HepG2 (cell line): ENCODE data around the gene ANKRD27. TPM values are rescaled to one million over a fixed set of nuclear protein-coding genes. Genes with fewer than 3 reads are reported as not detected.

Experiments used
- HNRNPUL1 ChIP-seq: fragments of 200-400 bp; formaldehyde crosslinking; IDR thresholded peaks from 2 replicates; pipeline ENCODE4 v1.6.1; 2017; ENCODE audit warnings: low read depth, mild to moderate bottlenecking, low read length, moderate library complexity
- IRX3 ChIP-seq: sonication (generic); formaldehyde crosslinking; IDR thresholded peaks from 2 replicates; pipeline ENCODE4 v1.8.1; 2023; ENCODE audit warnings: mild to moderate bottlenecking, low read depth, missing genetic modification reagents, borderline replicate concordance
- PHF21A ChIP-seq: sonication (generic); formaldehyde crosslinking; IDR thresholded peaks from 2 replicates; pipeline ENCODE4 v1.5.0; 2020; ENCODE audit warnings: mild to moderate bottlenecking, missing genetic modification reagents
- RARA ChIP-seq: IDR thresholded peaks from 2 replicates; pipeline ENCODE4 v1.6.1; 2016; ENCODE audit warnings: missing genetic modification reagents, missing compliant biosample characterization
- ZBTB42 ChIP-seq: sonication (generic); formaldehyde crosslinking; IDR thresholded peaks from 2 replicates; pipeline ENCODE4 v1.5.0; 2020; ENCODE audit warnings: mild to moderate bottlenecking, missing genetic modification reagents
- ZFP41 ChIP-seq: sonication (generic); formaldehyde crosslinking; IDR thresholded peaks from 2 replicates; pipeline ENCODE4 v1.4.0; 2020; ENCODE audit warnings: mild to moderate bottlenecking, missing genetic modification reagents, borderline replicate concordance
- ZMAT3 ChIP-seq: sonication (generic); formaldehyde crosslinking; conservative IDR thresholded peaks from 2 replicates; pipeline ENCODE4 v1.7.0; 2021; ENCODE audit warnings: missing genetic modification reagents
- polyA plus RNA-seq, 8 experiments: library from polyadenylated mRNA; depleted of rRNA in 3 of 8; stranded (reverse) in 7 of 8; unstranded in 1 of 8; fragments of >200 nt; fragmentation: Illumina TruSeq in 4 of 8; extraction: Trizol in 4 of 8; gene quantifications; 2 replicates each; pipeline versions ENCODE4 v1.2.1 to v1.2.3, GENCODE V29; 2011 to 2016; ENCODE audit warnings: low read depth in 4 of 8, missing spikeins in 1 of 8, mixed read lengths in 1 of 8; ENCODE audit not compliant: insufficient read depth in 1 of 8
- total RNA-seq, 5 experiments: library from RNA; depleted of rRNA; stranded (reverse); fragments of >200 nt; fragmentation: Illumina TruSeq; extraction: Trizol; gene quantifications; 2 replicates each; pipeline ENCODE4 v1.2.3, GENCODE V29; 2016; ENCODE audit warnings: low read depth in 1 of 5
- TF ChIP-seq, protein P1 (sequence below): sonication (generic); formaldehyde crosslinking; IDR thresholded peaks from 2 replicates; pipeline ENCODE4 v1.4.0; 2020; ENCODE audit warnings: missing genetic modification reagents, borderline replicate concordance
- TF ChIP-seq, protein P2 (sequence below), 2 experiments: sonication (generic) in 1 of 2; formaldehyde crosslinking in 1 of 2; IDR thresholded peaks; 2 replicates each; pipeline versions ENCODE4 v1.5.1 to v1.6.1; 2011 to 2020; ENCODE audit warnings: borderline replicate concordance in 1 of 2, low read depth in 1 of 2, low read length in 1 of 2, mild to moderate bottlenecking in 1 of 2, missing genetic modification reagents in 1 of 2, moderate library complexity in 1 of 2
- TF ChIP-seq, protein P3 (sequence below): sonication (generic); formaldehyde crosslinking; IDR thresholded peaks from 2 replicates; pipeline ENCODE4 v1.4.0; 2020; ENCODE audit warnings: missing genetic modification reagents, borderline replicate concordance
- TF ChIP-seq, protein P4 (sequence below): sonication (generic); formaldehyde crosslinking; IDR thresholded peaks from 2 replicates; pipeline ENCODE4 v1.9.0; 2021; ENCODE audit warnings: missing genetic modification reagents, mild to moderate bottlenecking, borderline replicate concordance
- TF ChIP-seq, protein P5 (sequence below): sonication (generic); formaldehyde crosslinking; IDR thresholded peaks from 2 replicates; pipeline ENCODE4 v1.5.0; 2020; ENCODE audit warnings: missing genetic modification reagents, mild to moderate bottlenecking, borderline replicate concordance

Gene ANKRD27
- total and polyA plus RNA-seq, 2 of the 13 experiments (the other 11 are each of a cell fraction or from before 2014, with no cell fraction given) = 22.2 to 23.7 TPM

DNA sequence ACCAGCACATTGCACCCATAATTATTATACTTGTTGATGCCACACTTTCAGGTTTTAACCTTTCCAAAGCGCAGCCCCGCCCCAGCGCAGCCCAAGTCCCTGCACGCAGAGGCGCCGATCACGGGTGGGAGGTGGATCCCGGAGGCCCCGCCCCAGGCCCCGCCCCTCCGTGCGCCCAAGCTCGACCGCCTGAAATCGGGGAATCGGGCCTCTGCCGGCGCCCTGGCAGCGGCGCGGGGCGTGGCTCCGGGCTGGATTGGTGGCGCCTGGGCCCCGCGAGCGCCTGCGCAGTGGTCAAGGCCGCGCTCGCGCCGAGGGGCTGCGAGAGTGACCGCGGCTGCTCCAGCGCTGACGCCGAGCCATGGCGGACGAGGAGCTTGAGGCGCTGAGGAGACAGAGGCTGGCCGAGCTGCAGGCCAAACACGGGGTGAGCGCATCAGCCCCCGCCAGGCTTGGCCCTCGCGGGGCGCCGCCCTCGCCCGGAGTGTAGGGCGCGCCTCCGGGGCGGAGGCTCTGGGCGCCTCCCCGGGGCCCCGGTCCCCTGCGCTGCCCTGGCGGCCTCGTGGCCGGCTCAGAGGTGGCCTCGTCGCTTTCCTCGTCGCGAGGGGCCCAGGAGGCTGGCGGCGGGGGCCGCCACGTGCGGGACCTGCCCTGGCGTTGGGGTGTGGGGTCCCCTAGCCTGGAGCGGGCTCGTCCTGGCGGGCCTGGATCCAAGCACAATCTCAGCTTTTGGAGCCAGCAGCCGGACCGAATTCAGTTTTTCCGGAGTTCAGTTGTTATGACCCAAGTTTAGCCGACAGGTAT is 93.9 kb downstream of the ANKRD27 start, which contains the start of gene PDCD5 (continued):
- TF ChIP-seq, protein P1, sequence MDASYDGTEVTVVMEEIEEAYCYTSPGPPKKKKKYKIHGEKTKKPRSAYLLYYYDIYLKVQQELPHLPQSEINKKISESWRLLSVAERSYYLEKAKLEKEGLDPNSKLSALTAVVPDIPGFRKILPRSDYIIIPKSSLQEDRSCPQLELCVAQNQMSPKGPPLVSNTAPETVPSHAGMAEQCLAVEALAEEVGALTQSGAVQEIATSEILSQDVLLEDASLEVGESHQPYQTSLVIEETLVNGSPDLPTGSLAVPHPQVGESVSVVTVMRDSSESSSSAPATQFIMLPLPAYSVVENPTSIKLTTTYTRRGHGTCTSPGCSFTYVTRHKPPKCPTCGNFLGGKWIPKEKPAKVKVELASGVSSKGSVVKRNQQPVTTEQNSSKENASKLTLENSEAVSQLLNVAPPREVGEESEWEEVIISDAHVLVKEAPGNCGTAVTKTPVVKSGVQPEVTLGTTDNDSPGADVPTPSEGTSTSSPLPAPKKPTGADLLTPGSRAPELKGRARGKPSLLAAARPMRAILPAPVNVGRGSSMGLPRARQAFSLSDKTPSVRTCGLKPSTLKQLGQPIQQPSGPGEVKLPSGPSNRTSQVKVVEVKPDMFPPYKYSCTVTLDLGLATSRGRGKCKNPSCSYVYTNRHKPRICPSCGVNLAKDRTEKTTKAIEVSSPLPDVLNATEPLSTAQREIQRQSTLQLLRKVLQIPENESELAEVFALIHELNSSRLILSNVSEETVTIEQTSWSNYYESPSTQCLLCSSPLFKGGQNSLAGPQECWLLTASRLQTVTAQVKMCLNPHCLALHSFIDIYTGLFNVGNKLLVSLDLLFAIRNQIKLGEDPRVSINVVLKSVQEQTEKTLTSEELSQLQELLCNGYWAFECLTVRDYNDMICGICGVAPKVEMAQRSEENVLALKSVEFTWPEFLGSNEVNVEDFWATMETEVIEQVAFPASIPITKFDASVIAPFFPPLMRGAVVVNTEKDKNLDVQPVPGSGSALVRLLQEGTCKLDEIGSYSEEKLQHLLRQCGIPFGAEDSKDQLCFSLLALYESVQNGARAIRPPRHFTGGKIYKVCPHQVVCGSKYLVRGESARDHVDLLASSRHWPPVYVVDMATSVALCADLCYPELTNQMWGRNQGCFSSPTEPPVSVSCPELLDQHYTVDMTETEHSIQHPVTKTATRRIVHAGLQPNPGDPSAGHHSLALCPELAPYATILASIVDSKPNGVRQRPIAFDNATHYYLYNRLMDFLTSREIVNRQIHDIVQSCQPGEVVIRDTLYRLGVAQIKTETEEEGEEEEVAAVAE (CRISPR knock-in tag) = no peak
- TF ChIP-seq, protein P2, sequence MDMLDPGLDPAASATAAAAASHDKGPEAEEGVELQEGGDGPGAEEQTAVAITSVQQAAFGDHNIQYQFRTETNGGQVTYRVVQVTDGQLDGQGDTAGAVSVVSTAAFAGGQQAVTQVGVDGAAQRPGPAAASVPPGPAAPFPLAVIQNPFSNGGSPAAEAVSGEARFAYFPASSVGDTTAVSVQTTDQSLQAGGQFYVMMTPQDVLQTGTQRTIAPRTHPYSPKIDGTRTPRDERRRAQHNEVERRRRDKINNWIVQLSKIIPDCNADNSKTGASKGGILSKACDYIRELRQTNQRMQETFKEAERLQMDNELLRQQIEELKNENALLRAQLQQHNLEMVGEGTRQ (IDR thresholded peaks at IDR 0.05; ENCODE audit: low read depth, low read length) = no peak
- TF ChIP-seq, protein P2 (CRISPR knock-in tag; IDR thresholded peaks at IDR 0.05; ENCODE audit: borderline replicate concordance) = no peak
- TF ChIP-seq ZMAT3 (CRISPR knock-in tag) (0 out of 2 replicates have a peak, but pooled peaks have one; percentile 18), ZFP41 (no peak), HNRNPUL1 (no peak), ZBTB42 (CRISPR knock-in tag) (no peak), RARA (CRISPR knock-in tag) (no peak), IRX3 (CRISPR knock-in tag) (peak; percentile 55; the same call in 1 of the 2 replicates), PHF21A (CRISPR knock-in tag) (peak; percentile 31; the same call in 1 of the 2 replicates)
- TF ChIP-seq, protein P3, sequence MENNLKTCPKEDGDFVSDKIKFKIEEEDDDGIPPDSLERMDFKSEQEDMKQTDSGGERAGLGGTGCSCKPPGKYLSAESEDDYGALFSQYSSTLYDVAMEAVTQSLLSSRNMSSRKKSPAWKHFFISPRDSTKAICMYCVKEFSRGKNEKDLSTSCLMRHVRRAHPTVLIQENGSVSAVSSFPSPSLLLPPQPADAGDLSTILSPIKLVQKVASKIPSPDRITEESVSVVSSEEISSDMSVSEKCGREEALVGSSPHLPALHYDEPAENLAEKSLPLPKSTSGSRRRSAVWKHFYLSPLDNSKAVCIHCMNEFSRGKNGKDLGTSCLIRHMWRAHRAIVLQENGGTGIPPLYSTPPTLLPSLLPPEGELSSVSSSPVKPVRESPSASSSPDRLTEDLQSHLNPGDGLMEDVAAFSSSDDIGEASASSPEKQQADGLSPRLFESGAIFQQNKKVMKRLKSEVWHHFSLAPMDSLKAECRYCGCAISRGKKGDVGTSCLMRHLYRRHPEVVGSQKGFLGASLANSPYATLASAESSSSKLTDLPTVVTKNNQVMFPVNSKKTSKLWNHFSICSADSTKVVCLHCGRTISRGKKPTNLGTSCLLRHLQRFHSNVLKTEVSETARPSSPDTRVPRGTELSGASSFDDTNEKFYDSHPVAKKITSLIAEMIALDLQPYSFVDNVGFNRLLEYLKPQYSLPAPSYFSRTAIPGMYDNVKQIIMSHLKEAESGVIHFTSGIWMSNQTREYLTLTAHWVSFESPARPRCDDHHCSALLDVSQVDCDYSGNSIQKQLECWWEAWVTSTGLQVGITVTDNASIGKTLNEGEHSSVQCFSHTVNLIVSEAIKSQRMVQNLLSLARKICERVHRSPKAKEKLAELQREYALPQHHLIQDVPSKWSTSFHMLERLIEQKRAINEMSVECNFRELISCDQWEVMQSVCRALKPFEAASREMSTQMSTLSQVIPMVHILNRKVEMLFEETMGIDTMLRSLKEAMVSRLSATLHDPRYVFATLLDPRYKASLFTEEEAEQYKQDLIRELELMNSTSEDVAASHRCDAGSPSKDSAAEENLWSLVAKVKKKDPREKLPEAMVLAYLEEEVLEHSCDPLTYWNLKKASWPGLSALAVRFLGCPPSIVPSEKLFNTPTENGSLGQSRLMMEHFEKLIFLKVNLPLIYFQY (CRISPR knock-in tag) = 0 out of 2 replicates have a peak, but pooled peaks have one; percentile 34
- TF ChIP-seq, protein P4, sequence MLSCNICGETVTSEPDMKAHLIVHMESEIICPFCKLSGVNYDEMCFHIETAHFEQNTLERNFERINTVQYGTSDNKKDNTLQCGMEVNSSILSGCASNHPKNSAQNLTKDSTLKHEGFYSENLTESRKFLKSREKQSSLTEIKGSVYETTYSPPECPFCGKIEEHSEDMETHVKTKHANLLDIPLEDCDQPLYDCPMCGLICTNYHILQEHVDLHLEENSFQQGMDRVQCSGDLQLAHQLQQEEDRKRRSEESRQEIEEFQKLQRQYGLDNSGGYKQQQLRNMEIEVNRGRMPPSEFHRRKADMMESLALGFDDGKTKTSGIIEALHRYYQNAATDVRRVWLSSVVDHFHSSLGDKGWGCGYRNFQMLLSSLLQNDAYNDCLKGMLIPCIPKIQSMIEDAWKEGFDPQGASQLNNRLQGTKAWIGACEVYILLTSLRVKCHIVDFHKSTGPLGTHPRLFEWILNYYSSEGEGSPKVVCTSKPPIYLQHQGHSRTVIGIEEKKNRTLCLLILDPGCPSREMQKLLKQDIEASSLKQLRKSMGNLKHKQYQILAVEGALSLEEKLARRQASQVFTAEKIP = no peak
- TF ChIP-seq, protein P5, sequence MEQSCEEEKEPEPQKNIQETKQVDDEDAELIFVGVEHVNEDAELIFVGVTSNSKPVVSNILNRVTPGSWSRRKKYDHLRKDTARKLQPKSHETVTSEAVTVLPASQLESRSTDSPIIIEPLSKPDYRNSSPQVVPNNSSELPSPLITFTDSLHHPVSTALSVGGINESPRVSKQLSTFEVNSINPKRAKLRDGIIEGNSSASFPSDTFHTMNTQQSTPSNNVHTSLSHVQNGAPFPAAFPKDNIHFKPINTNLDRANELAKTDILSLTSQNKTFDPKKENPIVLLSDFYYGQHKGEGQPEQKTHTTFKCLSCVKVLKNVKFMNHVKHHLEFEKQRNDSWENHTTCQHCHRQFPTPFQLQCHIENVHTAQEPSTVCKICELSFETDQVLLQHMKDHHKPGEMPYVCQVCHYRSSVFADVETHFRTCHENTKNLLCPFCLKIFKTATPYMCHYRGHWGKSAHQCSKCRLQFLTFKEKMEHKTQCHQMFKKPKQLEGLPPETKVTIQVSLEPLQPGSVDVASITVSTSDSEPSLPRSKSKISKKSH (CRISPR knock-in tag) = no peak
